Daoy (cell line): Measurements from ENCODE around the gene TNKS1BP1. TPM values are rescaled to one million over a fixed set of nuclear protein-coding genes. Genes with fewer than 3 reads are reported as not detected.

Source experiments
- DNase-seq: peaks from one replicate; pipeline ENCODE4 v3.0.0-alpha.2; 2015; ENCODE audit warnings: low read depth
- total RNA-seq: library from RNA; depleted of rRNA; stranded (reverse); fragments of >200 nt; shearing (Covaris generic); gene quantifications from 2 replicates; pipeline ENCODE4 v1.2.3, GENCODE V29; 2014

The TNKS1BP1 gene
- total RNA-seq, 1 experiment from 2014 or later, result 16.2 TPM

- no peak for DNase-seq
Measured at GRCh38 chr11:57332694-57333440, 8.1 kb upstream of the TNKS1BP1 start.

- DNase-seq, result no peak
Measured at GRCh38 chr11:57331720-57332119, 7.0 kb upstream of the TNKS1BP1 start.

- no peak for DNase-seq
Measured at GRCh38 chr11:57330029-57330428, 5.3 kb upstream of the TNKS1BP1 start.

GRCh38 chr11:57327721-57328120, 3.0 kb upstream of the TNKS1BP1 start:
- no peak for DNase-seq

- DNase-seq, result no peak
Measured at GRCh38 chr11:57325735-57326048, 940 bp upstream of the TNKS1BP1 start.

- DNase-seq, result peak; percentile 39
Measured at GRCh38 chr11:57324154-57324885, 432 bp downstream of the TNKS1BP1 start.

- DNase-seq, result no peak
Measured at GRCh38 chr11:57323855-57324153, 948 bp downstream of the TNKS1BP1 start.

GRCh38 chr11:57323167-57323854, 1.4 kb downstream of the TNKS1BP1 start:
- no peak for DNase-seq

- DNase-seq, result peak; percentile 96
Measured at GRCh38 chr11:57322256-57323166, 2.2 kb downstream of the TNKS1BP1 start.

GRCh38 chr11:57321388-57322255, 3.1 kb downstream of the TNKS1BP1 start:
- no peak for DNase-seq

GRCh38 chr11:57320719-57321387, 3.9 kb downstream of the TNKS1BP1 start:
- no peak for DNase-seq

- no peak for DNase-seq
Measured at GRCh38 chr11:57320067-57320718, 4.6 kb downstream of the TNKS1BP1 start.

- no peak for DNase-seq
Measured at GRCh38 chr11:57318178-57318577, 6.6 kb downstream of the TNKS1BP1 start.

GRCh38 chr11:57316017-57316416, 8.7 kb downstream of the TNKS1BP1 start:
- no peak for DNase-seq

- peak; percentile 57 for DNase-seq
Measured at GRCh38 chr11:57315491-57315890, 9.3 kb downstream of the TNKS1BP1 start.

- no peak for DNase-seq
Measured at GRCh38 chr11:57314221-57314973, 10.4 kb downstream of the TNKS1BP1 start.

- no peak for DNase-seq
Measured at GRCh38 chr11:57313788-57314135, 11.0 kb downstream of the TNKS1BP1 start.

GRCh38 chr11:57313071-57313787, 11.5 kb downstream of the TNKS1BP1 start:
- no peak for DNase-seq
